ENCODE data around the gene DOCK8.

DOCK8 gene

GRCh38 chr9:436482-436881, 221.8 kb downstream of the DOCK8 start:
- DNase-seq, result no peak

- DNase-seq, result no peak
Observed at GRCh38 chr9:437066-437465, 222.4 kb downstream of the DOCK8 start.

GRCh38 chr9:437574-438001, 222.9 kb downstream of the DOCK8 start:
- no peak for DNase-seq

GRCh38 chr9:438066-438465, 223.4 kb downstream of the DOCK8 start:
- DNase-seq, result no peak

- no peak for DNase-seq
Observed at GRCh38 chr9:438961-439768, 224.5 kb downstream of the DOCK8 start.

- no peak for DNase-seq
Observed at GRCh38 chr9:441126-441525, 226.5 kb downstream of the DOCK8 start.

- DNase-seq, result no peak
Observed at GRCh38 chr9:444528-444927, 229.9 kb downstream of the DOCK8 start.

- DNase-seq, result no peak
Observed at GRCh38 chr9:445033-445432, 230.4 kb downstream of the DOCK8 start.

GRCh38 chr9:446074-446699, 231.5 kb downstream of the DOCK8 start:
- DNase-seq, result no peak

GRCh38 chr9:447230-448025, 232.8 kb downstream of the DOCK8 start:
- no peak for DNase-seq

- no peak for DNase-seq
Observed at GRCh38 chr9:450057-450456, 235.4 kb downstream of the DOCK8 start.

- no peak for DNase-seq
Observed at GRCh38 chr9:450561-450960, 235.9 kb downstream of the DOCK8 start.

- DNase-seq, result no peak
Observed at GRCh38 chr9:453832-454231, 239.2 kb downstream of the DOCK8 start.

GRCh38 chr9:456365-456764, 241.7 kb downstream of the DOCK8 start:
- DNase-seq, result no peak

- no peak for DNase-seq
Observed at GRCh38 chr9:458590-458989, 243.9 kb downstream of the DOCK8 start.

- no peak for DNase-seq
Observed at GRCh38 chr9:459491-460444, 245.1 kb downstream of the DOCK8 start.

- no peak for DNase-seq
Observed at GRCh38 chr9:462121-462520, 247.5 kb downstream of the DOCK8 start.

- no peak for DNase-seq
Observed at GRCh38 chr9:462606-463005, 247.9 kb downstream of the DOCK8 start.

- no peak for DNase-seq
Observed at GRCh38 chr9:463455-464171, 248.9 kb downstream of the DOCK8 start.

- no peak for DNase-seq
Observed at GRCh38 chr9:466747-467146, 252.1 kb downstream of the DOCK8 start.

GRCh38 chr9:468766-469426, 254.2 kb downstream of the DOCK8 start:
- DNase-seq, result no peak
